ENCODE results near the gene CNPPD1.

CNPPD1 gene

DNA sequence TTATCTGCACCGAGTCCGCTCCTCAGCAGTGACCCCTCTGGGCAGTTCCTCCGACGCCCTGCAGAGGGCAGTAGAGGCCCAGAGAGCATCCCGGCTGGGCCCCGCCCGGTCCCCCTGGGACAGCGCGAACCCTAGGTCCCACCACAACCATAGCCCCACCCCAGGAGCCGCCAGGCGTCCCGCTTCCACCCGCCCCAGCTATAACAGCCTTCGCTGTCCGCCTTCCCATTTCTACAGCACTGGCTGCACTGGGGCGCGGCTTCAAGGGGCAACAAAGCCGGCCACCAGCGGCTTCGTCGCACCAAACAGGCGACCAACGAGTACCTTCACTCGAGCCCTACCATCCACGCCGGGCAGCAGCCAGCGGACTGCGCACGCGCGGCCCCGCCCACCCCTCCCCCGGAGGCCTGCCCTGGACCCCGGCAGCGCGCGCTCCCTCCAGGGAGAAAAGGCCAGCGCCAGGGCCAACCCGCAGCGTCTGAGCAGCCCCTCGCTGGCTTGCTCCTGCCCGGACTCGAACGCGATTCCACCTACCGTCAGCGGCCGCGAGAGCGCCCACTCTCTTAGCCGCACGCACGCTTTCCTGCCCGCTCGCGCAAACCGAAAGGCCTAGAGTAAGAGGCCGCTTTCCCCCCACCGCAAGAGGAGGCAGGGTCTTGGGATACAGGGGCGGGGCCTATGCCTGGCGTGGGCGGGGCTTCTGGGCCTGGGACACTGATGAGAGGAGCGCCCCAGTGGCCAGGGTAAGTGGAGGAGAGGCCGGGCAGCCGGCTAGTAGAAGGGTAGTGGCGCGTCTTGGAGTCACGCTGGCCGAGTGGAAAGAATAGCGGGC, 16.3 kb downstream of the CNPPD1 start, which contains the start of gene NHEJ1:
Gene NHEJ1, minus strand, starts transcription at position 630 of the 832 bp plus-strand sequence. CDS start 2,453 bp downstream, outside the sequence.
- DNase-seq (ENCODE audit: low read depth) = peak; percentile 82

DNA sequence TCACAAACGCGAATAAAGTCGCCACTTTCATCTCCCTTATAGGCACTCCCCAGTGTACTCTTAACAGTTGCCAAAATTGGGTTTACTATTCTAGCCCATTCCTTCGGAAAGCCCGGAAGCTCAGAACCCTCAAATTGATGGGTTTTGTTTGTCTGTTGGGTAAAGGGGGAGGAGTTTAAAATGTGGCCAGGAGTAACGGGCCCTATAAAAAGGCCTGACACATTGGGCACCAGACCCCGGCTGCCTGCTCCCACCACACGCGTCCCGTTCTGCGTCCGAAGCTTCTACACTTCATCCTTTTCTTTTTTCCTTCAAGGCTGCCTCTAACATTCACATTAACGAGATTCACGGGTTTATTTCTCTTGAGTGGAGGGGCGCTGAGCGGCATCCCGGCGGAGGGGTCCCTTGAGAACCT, 16.9 kb downstream of the CNPPD1 start:
- DNase-seq (ENCODE audit: low read depth) = no peak

DNA sequence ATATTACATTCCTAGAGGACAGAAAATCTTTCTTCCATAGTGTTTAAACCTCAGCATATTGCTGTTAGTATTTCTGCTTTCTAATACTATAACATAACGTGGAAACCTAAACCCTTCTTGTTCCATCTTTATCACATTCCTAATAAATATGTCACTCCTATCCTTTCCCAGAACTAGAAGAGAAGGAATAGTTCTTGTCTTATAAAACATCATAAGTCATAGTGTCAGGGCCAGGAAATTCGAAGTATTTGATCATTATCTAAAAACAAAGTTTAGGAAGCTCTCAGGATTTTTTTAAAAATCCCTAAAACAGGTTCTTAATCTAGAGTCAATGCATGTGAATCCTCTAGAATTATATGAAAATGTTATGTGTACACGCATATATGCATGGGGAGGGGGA, 18.1 kb downstream of the CNPPD1 start:
- DNase-seq (ENCODE audit: low read depth) = no peak

DNA sequence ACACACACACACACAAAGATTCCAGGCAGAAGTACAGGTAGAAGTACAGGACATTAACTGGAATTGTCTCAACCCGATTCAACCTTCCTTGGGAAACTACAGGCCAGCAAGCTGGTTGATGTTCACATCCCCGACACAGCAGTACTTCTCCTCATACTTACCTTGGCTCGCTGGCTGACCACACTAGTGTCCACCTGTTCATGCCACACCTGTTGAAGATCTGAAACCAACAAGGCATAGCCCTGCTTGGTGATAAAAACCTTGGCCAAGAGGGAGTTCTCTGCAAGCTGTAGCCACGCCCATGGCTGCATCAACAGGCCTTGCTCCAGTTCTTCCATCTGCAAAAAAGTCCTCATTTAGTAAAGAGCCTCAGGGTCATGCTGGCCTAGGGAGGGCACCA, 18.7 kb downstream of the CNPPD1 start:
- no peak for DNase-seq (ENCODE audit: low read depth)

DNA sequence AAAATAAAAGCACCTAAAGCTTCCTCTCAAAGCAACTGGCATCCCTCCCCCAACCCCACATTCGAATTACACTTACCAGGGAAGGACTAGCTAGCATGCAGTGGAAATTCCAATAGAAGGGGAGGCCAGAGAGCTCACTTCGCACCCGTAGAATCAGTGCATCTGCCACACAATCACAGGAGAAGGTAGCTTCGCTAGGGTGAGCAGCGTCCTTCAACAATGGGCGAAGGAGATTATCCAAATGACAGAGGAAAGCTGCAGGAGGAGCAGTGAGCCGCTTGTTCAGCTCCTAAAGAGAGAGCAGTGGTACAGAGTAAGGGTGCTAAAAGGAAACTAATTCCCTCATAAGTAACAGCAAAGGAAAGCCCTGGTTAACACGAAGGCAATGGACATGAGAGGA, 19.3 kb downstream of the CNPPD1 start:
- no peak for DNase-seq (ENCODE audit: low read depth)

DNA sequence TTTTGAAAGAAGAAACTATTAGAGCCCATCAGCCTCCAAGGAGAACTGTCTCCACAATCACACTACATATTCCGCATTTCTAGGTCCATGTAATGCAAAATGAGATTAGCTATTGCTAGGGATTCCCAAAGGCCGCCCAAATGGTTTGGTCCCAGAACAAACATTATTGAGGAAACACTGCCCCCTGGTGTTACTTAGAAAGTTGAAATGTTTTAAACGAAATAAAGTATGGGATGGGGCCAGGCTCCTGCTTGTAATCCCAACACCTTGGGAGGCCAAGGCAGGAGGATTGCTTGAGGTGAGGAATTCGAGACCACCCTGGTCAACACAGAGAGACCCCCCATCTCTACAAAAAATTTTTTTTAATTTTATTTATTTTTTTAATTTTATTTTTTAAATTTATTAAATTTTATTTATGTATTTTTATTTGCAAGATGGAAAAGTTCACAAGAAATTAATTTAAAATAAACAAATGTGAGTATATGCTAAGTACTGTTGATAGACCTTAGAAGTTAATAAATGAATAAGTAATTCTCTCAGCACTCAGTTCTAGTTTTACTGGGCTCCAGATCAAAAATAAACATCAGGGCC, 21.6 kb downstream of the CNPPD1 start:
- no peak for DNase-seq (ENCODE audit: low read depth)

DNA sequence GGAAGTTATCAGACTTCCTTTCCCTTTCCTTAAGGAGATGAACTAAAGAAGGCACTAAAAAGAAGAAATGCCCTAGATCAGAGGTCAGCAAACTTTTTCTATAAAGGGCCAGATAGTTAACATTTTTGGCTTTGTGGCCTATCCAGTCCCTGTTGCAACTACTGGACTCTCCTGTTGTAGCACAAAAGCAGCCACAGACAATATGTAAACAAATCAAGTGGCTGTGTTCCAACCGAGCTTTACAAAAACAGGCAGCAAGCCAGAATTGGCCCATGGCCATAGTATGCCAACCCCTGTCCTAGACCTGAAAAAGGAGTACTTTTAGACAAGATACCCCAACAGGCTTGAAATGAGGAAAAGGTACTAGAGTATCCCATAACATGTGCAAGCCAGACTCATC, 27.1 kb downstream of the CNPPD1 start:
- DNase-seq (ENCODE audit: low read depth) = no peak

DNA sequence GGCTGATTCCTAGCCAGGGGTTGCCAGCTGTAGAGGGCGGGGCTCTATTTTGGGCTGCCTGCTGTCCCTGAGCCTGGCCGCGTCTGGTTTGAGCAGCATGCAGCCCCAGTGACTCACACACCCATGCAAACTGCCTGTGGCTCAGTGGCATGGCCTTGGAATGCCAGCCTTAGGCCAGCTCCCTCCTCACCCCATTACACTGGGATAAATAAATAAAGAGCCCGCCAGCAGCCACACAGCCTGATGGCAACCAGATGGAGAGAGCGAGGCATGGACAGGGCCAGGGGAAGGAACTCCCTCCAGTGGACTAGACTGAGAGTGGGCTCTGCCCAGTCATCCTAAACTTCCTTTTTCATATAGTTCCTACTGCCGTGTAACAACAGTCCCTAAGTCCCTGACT, 34.4 kb downstream of the CNPPD1 start:
- DNase-seq (ENCODE audit: low read depth) = no peak

DNA sequence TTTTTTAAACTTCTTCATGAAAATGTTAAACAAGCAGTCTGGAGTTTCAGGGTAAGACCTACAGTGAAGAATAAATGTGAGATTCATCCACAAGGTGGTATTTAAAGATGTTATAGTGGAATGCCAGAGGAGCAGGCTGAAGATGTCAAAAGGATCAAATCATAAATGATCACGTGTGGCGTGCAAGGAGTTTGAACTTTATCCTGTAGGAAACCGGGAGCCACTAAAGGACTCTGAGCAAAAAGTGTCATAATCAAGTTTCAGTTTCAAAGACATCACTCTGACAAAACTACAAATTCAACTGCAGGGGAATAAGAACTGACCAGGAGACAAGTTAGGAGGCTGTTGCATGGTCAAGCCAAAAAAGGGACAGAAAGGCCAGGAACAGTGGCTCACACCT, 36.0 kb downstream of the CNPPD1 start:
- DNase-seq (ENCODE audit: low read depth) = no peak

DNA sequence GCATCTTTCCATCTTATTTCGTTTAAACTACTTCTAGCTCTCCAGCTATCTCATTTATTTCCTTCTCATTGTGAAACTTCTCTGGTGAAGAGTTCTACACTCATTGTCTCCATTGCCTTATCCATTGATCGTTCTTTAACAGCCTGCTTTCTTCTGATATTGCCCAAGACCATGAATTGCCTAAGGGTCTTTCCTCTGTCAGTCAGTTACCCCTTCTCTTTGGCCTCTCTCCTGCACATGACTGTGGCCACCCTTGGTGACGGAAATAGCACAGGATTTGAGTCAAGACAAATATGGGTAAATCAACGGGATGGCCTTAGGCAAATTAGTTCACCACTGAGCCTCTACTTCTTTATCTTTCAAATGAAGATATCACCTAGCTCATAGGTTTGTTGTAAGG, 42.7 kb downstream of the CNPPD1 start:
- DNase-seq (ENCODE audit: low read depth) = no peak

DNA sequence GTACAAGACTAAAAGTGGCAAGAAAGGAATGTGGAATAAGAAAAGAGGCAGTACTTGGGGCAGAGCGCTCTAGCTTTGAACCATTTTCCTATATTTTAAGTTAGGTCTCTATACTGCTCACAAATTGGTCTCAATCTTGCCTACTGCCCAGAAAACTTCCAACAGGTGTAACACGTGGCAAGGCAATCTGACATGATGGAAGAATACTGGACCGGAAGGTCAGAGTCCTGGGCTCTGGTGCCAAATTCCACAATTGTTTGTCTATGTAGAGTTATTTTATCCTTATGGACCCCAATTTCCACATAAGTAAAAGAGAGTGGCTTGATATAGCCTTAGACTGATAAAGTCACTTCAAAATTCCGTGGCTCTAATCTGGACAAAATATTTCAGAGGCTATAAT, 45.0 kb downstream of the CNPPD1 start:
- no peak for DNase-seq (ENCODE audit: low read depth)

DNA sequence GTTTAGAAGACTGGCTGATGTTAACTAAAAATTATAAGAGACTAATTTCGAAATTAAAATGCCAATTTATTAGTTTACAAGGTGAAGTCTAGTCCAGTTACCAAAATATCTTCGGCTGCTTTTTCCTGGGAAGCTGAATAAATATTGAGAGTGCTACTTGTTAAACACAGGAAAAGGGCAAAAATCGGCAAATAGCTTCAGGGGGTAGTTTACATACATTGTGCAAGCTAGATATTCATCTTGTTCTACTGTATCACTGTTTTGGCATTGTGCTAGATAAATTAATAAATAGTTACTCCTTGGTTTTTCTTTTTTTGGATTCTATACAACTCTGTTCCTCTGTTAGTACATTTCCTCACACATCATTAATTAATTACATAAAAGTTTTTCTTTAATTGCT, 45.4 kb downstream of the CNPPD1 start:
- no peak for DNase-seq (ENCODE audit: low read depth)

DNA sequence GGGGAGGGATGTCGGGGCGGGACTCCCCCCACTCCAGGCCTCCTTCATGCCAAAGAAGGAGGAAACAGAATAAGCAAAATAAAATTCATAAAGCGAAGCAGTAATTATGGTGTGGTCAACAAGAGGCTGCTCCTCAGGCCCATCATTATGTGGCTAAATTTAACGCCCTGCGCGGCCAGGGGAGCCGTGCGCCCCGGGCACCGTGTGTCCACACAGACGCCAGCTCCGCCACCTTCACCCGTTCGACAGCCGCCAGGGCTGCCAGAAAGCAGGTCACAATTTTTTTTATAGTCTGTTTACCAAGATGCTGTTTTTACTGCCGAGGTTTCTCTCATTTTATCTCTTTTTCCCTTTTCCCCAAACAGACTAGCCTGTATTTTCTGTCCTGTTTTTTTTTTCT, 47.1 kb downstream of the CNPPD1 start:
- DNase-seq (ENCODE audit: low read depth) = no peak

DNA sequence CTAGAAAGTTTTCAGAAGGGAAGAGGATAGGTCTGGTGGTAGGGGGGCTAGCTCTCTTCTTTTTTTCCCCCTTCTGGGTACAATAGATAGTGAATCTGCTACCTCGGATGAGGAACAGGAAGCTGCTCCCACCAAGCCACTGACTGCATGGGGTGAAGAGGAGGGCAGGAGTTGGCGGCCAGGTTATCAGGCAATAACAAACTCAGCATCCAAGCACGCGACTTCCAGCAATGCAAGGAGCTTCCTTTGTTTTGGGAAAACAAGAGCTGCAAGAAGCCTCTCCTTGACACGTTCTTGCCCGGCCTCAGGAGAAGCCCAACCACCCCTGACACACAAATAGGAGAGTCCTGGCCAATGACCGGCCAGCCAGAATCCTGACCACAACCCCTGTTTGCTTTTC, 48.3 kb downstream of the CNPPD1 start:
- no peak for DNase-seq (ENCODE audit: low read depth)

DNA sequence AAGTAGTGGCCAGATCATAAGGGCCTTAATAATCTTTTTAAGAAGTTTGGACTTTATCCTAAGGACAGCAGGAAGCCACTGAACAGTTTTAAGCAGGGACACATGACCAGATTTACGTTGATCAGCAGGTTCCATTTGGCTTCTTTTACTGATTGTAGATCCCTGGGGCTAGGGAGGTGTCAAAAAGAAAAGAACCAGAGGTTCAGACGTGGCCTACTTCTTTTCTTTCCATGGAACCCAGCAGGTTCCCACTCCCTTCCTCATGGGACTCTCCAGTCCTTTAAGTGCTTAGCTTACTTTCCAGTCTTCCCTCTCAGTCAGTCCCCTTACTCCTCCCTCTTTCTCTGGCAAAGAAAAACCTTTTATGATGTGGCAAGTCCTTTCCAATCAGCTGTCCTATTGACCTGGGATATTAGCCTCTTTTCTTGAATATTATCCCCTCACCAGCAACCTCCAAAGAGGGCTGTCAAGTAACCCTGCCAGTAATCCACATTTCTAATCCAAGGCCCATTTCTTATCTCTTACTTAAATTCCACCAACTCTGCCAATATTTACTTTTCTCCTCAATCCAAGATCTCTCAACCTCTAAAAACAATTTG, 49.6 kb downstream of the CNPPD1 start:
- DNase-seq (ENCODE audit: low read depth) = no peak

DNA sequence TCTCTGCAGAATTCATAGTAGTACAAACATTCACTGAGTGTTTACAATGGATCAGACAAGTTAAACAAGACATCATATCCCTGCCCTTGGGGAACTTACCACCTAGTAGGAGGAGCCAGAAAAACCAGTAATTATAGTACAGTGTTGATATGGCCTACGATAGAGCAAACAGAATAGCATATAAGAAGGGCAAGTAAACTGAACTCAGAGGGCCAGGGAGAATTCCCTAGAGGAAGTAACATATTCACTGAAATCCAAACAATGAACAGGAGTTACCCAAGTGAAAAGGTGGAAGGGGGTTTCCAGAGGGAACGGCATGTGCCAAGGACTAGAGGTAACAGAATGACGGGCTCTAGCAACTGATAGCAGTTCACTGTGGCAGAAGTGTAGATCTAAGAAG, 50.2 kb downstream of the CNPPD1 start:
- no peak for DNase-seq (ENCODE audit: low read depth)

DNA sequence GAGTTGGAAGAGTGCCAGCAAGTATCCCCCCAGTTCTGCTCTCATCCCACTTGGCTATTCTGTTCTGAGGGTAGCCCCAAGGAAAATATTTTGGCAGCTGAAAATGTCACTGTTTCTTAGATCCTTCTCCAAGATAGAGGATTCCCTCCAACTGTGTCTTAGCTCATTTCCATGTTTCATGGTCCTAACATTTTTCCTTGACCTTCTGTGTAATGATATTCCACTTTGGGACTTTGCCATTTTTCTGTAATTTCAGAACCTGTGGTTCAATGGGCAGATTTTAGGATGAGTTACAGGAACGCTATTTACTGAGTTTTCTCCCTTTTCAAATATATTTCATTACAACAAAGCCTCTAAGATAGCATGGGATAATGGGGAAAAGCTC, 50.8 kb downstream of the CNPPD1 start:
- DNase-seq (ENCODE audit: low read depth) = no peak

DNA sequence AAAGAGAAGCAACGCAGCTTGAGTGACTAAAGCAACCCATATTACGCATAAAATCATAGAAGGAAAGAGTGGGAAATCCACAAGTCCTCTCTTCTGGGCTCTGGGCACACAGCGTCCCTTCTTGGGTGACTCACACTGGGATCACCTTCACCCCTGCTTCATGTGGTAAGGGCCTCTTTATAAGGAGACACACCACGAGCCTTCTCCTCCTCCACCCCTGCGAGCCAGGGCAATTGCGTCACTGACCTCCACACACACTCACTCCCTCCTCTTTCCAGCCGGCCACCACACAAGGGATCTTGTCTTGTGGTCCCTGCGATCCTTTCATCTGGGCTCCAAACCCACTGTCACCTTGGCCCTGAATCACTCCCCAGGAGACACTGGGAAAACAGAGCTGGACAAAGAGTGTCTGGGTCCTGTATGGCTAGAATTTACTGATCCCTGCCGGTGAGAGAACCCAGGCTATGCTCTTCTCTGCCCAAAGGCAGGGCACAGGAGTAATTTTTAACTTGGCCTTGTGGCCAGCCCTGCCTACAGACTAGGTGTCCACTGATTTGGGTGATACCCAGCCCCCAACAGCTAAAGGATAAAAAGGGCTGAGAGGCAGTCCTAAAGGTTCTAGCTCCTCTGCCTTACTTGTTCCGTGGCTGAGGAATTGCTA, 51.4 kb downstream of the CNPPD1 start:
- DNase-seq (ENCODE audit: low read depth) = no peak

DNA sequence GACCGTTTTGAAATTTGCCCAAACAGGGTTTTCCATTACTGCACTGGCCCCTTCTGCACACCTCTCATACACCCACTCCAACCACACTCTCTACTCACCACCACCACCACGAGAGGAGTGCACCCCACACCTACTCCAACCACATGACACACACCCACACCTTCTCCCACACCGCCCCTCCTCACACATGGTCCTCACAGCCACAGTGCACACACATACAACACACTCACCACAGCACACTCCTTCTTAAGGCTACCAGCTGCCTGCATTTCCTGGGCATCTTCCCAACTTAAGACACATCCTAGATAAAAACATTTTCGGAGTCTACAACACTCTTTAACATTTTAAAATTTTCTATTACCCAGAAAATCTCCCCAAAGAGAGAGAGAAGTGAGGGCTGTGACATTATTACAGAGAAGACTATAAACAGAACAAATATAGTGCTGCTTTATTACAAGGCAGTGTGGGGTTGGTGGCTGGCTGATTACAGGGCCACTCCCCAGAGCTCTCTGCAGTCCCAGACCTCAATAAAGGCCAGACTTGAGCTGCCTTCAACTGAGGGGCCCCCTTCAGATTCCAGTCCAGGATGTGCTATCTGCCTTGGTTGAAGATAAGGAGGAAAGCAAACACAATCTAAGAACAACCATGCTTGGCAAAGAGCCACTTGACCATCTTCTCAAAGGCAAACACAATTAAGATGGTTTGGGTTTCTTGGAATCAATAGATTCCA, 52.2 kb downstream of the CNPPD1 start:
- no peak for DNase-seq (ENCODE audit: low read depth)

DNA sequence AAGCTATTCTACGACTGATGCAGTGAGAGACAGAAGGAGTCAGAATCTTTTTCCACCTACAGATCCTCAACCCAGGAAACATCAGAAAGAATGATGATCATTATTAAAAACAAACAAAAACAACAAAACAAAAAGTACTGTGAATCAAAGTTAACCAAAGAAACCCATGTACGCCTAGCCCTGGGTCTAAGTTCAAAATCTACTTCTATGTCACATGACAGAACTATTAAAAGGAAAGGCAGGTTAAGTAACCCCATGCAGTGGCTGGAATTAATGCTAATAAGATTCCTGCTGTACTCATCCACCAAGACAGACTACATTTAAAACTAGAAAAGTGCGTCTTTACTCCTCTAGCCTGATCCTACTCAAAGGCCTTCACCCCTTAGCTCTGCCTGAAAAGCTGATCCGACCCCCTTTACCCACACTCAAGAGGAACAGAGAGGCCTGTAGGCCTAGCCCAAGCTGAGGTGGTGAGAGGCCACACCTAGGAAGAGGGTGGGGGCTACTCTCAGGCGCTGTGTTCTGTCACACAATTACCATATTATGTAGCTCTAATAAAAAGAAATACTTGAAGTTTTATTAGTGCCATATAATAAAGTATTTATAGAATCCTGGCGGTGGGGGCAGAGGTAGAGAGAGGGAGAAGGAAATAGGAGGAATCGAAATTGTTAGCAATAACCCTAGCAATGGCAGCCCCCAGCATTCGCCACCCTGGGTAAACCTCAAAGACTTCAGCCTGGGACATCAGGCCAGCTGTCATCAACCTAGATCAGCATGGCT, 53.2 kb downstream of the CNPPD1 start:
- no peak for DNase-seq (ENCODE audit: low read depth)

DNA sequence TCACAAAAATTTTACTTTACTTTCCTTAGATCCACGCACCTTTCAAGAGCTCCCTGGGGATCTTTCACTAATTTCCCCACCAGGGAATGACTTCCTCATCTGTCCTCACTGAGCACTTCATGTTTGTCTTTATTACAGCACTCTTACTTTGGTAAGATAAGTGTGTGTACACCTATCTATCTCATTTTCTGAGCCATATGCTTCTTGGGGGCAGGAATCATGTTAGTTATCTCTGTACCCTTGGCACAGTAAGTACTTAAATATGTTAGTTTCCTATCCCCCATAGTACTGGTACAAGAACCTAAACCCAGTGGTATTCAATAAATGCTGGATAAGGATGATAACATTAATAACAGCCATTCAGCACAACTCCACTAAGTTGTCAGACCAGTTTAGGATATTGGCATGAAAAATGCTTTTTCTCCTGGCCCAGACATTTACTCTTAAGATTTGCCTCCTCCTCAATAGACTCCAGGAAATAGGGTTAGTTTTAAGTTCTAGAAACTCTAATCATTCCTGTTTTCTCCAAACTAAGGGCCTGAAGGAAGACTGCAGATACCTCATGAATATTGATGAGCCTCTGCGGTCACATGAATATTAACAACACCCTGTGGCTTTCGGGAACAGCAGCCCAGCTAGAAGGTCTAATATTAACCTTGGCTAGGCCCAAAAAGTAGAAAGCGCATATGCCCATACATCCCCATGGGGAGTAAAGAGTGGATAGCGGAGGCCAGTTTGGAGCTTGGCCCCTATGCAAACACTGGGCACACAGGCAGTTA, 54.3 kb downstream of the CNPPD1 start:
- no peak for DNase-seq (ENCODE audit: low read depth)

Data from stimulated activated CD8-positive, alpha-beta memory T cell treated with anti-CD3 and anti-CD28 coated beads, Interleukin-15, amount 100 ng/mL, for 1 hour (primary cell).